Activated B cell treated with CpG ODN at 0.5 μM for 24 hours (primary cell): Measurements from ENCODE around the gene DHCR24. TPM values are rescaled to one million over a fixed set of nuclear protein-coding genes. Genes with fewer than 3 reads are reported as not detected.

Experiments used
- ATAC-seq: fragments of 200-7000 bp; cut with Tn5 transposase; one replicate; pipeline ENCODE4 v1.10.0; 2021; ENCODE audit warnings: low read depth, mild to moderate bottlenecking, moderate library complexity
- CTCF ChIA-PET: fragments of 350-600 bp; sonication (Branson Sonifier 250); formaldehyde crosslinking; loops from one replicate; lab custom pipeline; 2021; ENCODE audit warnings: antibody characterized with exemption; lab: Charles Lee
- POLR2A ChIA-PET: fragments of 350-600 bp; sonication (Branson Sonifier 250); formaldehyde crosslinking; loops from one replicate; lab custom pipeline; 2021; ENCODE audit warnings: antibody characterized with exemption; lab: Charles Lee
- DNase-seq: peaks from one replicate; pipeline ENCODE4 v3.0.0; 2022
- H3K27ac Mint-ChIP-seq: one replicate; pipeline ENCODE4 v1.8.0; 2020; ENCODE audit warnings: mixed read lengths
- H3K27me3 Mint-ChIP-seq: one replicate; pipeline ENCODE4 v1.8.0; 2021; ENCODE audit warnings: mixed read lengths
- H3K36me3 Mint-ChIP-seq: one replicate; pipeline ENCODE4 v1.8.0; 2021; ENCODE audit warnings: low read depth, mixed read lengths
- H3K4me1 Mint-ChIP-seq: one replicate; pipeline ENCODE4 v1.8.0; 2021; ENCODE audit warnings: mixed read lengths
- H3K4me3 Mint-ChIP-seq: one replicate; pipeline ENCODE4 v1.8.0; 2020; ENCODE audit warnings: mild to moderate bottlenecking, mixed read lengths
- H3K9me3 Mint-ChIP-seq: one replicate; pipeline ENCODE4 v1.8.0; 2020; ENCODE audit warnings: mixed read lengths
- CTCF ChIP-seq: fragments of 200-600 bp; IDR thresholded peaks from one replicate; pipeline ENCODE4 v1.8.0; 2022; ENCODE audit warnings: antibody characterized with exemption, mild to moderate bottlenecking
- intact Hi-C: fragments of 100-400 bp; cut with micrococcal nuclease; formaldehyde crosslinking; loops from one replicate; pipeline ENCODE4 v1.15.1; 2024
- total RNA-seq: library from RNA; stranded (reverse); gene quantifications from 2 replicates; pipeline ENCODE4 v1.2.3, GENCODE V29; 2022

The DHCR24 gene
- total RNA-seq, 1 donor from 2014 or later = 55.0 TPM

DNA sequence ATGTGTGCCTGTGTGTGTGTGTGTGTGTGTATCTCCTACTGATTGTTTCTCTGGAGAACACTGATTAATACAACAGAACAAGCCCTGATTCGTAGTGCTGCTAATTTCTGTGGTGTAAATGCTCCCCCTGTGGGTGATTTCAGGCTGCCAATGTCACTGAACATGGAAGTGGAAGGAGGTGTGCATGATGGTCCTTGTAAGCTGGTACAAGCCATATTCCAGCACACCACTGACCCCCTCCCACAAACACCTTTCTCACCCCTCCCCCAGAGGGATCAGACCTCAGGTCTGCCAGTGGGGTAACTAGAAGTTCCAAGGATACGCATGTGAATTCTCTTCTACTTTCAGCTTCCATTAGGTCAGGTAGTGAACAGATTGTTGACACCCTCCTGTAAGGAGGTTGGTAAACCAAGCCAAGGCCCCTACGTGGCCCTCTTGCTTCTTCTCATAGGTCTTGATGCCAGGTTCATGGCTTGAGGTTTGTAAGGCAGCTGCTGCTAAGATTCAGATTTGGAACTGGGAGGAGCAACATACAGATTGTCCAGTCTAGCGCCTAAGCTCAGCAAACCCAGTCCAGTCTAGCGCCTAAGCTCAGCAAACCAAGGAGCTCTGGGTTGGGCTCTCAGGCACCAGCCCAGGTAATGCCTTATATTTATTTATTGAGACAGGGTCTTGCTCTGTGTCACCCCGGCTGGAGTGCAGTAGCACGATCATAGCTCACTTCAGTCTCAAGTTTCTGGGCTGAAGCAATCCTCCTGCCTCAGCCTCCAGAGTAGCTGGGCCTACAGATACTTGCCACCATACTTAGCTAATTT, 38.7 kb downstream of the DHCR24 start:
- H3K36me3 Mint-ChIP-seq = peaks cover 38% of the 10 kb centered on the region
- no peak overlapping the region for H3K4me3 Mint-ChIP-seq
- POLR2A ChIA-PET = no interaction called here
- no peak for TF ChIP-seq CTCF
- H3K27ac Mint-ChIP-seq = no peak overlapping the region
- no peaks in the 10 kb centered on the region for H3K27me3 Mint-ChIP-seq
- ATAC-seq (no peak), DNase-seq (no peak)
- peaks cover 3% of the 10 kb centered on the region for H3K9me3 Mint-ChIP-seq
- CTCF ChIA-PET = no interaction called here
- H3K4me1 Mint-ChIP-seq = no peaks in the 10 kb centered on the region
- intact Hi-C loops = no loop called here

DNA sequence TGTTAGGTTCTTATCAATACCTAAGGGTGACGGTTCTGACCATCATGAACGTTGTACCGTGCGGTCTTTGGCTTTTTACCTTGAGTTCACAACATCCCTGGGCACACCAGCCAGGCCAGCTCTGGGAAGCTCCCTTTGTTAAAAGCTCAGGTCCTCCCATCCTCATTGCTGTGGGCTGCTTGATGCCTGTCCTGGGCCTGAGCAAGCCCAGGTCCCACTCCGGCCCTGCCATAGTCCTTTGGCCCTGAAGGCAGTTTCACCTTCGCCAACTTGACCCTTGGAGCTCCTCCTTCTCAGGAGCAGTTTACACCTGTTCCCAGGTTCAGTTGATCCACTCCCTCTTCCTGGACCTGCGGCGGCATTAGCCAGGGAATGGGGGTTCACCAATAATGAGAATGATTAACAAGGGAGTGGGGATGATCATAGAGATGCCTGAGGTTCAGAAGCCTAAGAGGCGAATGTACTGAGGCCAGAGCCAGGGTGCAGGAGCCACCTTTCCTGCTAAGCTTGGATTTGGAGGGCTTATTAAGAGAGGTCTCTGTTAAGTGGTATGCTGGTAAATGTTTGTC, 40.2 kb downstream of the DHCR24 start:
- intact Hi-C loops = no loop called here
- no peak overlapping the region for H3K4me3 Mint-ChIP-seq
- DNase-seq = no peak
- H3K4me1 Mint-ChIP-seq = no peaks in the 10 kb centered on the region
- no peak overlapping the region for H3K27ac Mint-ChIP-seq
- CTCF ChIA-PET = no interaction called here
- no peak for ATAC-seq
- POLR2A ChIA-PET = no interaction called here
- peaks cover 3% of the 10 kb centered on the region for H3K9me3 Mint-ChIP-seq
- no peaks in the 10 kb centered on the region for H3K27me3 Mint-ChIP-seq
- peaks cover 25% of the 10 kb centered on the region for H3K36me3 Mint-ChIP-seq
- no peak for TF ChIP-seq CTCF

DNA sequence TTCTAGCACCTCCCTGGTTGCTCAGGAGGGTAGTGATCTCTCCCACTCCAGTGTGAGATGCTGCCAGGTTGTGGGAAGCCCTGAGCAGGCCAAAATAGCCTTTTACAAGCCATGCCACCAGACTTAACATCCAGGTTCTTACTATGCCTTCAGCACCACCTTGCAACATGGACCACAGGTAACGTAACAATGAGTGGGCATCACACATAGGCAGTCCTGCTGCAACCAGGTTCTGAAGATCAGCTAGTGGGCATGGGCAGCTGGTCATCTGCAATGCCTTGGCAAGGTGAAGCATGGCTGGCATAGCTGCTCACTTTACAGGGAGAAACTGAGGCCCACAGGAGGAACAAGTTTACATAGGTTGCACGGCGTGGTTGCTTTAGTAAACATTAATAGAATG, 40.7 kb downstream of the DHCR24 start:
- Mint-ChIP-seq H3K27me3 (no peaks in the 10 kb centered on the region), H3K9me3 (peaks cover 3% of the 10 kb centered on the region), H3K27ac (no peak overlapping the region), H3K4me1 (no peaks in the 10 kb centered on the region), H3K4me3 (no peak overlapping the region), H3K36me3 (peaks cover 21% of the 10 kb centered on the region)
- POLR2A ChIA-PET = no interaction called here
- DNase-seq (no peak), ATAC-seq (no peak)
- TF ChIP-seq CTCF = no peak
- intact Hi-C loops = no loop called here
- CTCF ChIA-PET = no interaction called here

GRCh38 chr1:54845772-54846171, 41.2 kb downstream of the DHCR24 start:
- H3K4me3 Mint-ChIP-seq = no peak overlapping the region
- no peak overlapping the region for H3K27ac Mint-ChIP-seq
- no peak for DNase-seq
- CTCF ChIA-PET = no interaction called here
- H3K36me3 Mint-ChIP-seq = peaks cover 16% of the 10 kb centered on the region
- H3K9me3 Mint-ChIP-seq = peaks cover 3% of the 10 kb centered on the region
- intact Hi-C loops = no loop called here
- ATAC-seq = no peak
- H3K27me3 Mint-ChIP-seq = no peaks in the 10 kb centered on the region
- H3K4me1 Mint-ChIP-seq = no peaks in the 10 kb centered on the region
- no peak for TF ChIP-seq CTCF
- POLR2A ChIA-PET = no interaction called here

GRCh38 chr1:54844564-54844963, 42.4 kb downstream of the DHCR24 start:
- POLR2A ChIA-PET = interaction anchor here (0.7 kb wide), 1 partner anchor 36 kb away, joined by 4 read pairs; no protein-coding TSS in a partner anchor
- peaks cover 3% of the 10 kb centered on the region for H3K9me3 Mint-ChIP-seq
- intact Hi-C loops = no loop called here
- H3K27me3 Mint-ChIP-seq = no peaks in the 10 kb centered on the region
- no peaks in the 10 kb centered on the region for H3K4me1 Mint-ChIP-seq
- TF ChIP-seq CTCF = no peak
- CTCF ChIA-PET = no interaction called here
- H3K4me3 Mint-ChIP-seq = no peak overlapping the region
- DNase-seq (no peak), ATAC-seq (no peak)
- no peak overlapping the region for H3K27ac Mint-ChIP-seq
- peaks cover 5% of the 10 kb centered on the region for H3K36me3 Mint-ChIP-seq
